HEK293T (cell line): ENCODE results near the gene SH3BP2.

Experiments
- CTCF ChIA-PET: fragments of 350-600 bp; formaldehyde crosslinking; extraction: SDS; loops from one replicate; lab custom pipeline; 2021; ENCODE audit warnings: antibody characterized with exemption, inconsistent platforms; lab: Yijun Ruan, JAX
- POLR2A ChIA-PET: fragments of 350-600 bp; formaldehyde crosslinking; extraction: SDS; loops from one replicate; lab custom pipeline; 2020; ENCODE audit warnings: antibody characterized with exemption, inconsistent platforms; lab: Yijun Ruan, JAX
- DNase-seq: peaks from one replicate; pipeline ENCODE4 v3.0.0; 2012; ENCODE audit warnings: mixed read lengths; ENCODE audit errors: extremely low spot score
- ARNT ChIP-seq: fragments of 450-650 bp; IDR thresholded peaks from 2 replicates; pipeline ENCODE4 v1.6.1; 2017; ENCODE audit warnings: mild to moderate bottlenecking
- BHLHE40 ChIP-seq: fragments of 450-650 bp; IDR thresholded peaks from 2 replicates; pipeline ENCODE4 v1.6.1; 2016; ENCODE audit warnings: mild to moderate bottlenecking, moderate library complexity, borderline replicate concordance
- CTBP1 ChIP-seq: fragments of 450-650 bp; IDR thresholded peaks from 2 replicates; pipeline ENCODE4 v1.6.1; 2016; ENCODE audit warnings: borderline replicate concordance
- ELF4 ChIP-seq: fragments of 450-650 bp; IDR thresholded peaks from 2 replicates; pipeline ENCODE4 v1.6.1; 2017; ENCODE audit warnings: antibody characterized with exemption
- FOXA1 ChIP-seq: fragments of 450-650 bp; IDR thresholded peaks from 2 replicates; pipeline ENCODE4 v1.6.1; 2016; ENCODE audit warnings: mild to moderate bottlenecking
- FOXK2 ChIP-seq: fragments of 450-650 bp; IDR thresholded peaks from 2 replicates; pipeline ENCODE4 v1.6.1; 2016; ENCODE audit warnings: mild to moderate bottlenecking
- FOXM1 ChIP-seq: fragments of 450-650 bp; IDR thresholded peaks from 2 replicates; pipeline ENCODE4 v1.6.1; 2017; ENCODE audit warnings: mild to moderate bottlenecking, borderline replicate concordance
- HDGF ChIP-seq: fragments of 450-650 bp; IDR thresholded peaks from 2 replicates; pipeline ENCODE4 v1.6.1; 2017; ENCODE audit warnings: antibody characterized with exemption, borderline replicate concordance
- L3MBTL2 ChIP-seq: fragments of 450-650 bp; conservative IDR thresholded peaks from 2 replicates; pipeline ENCODE4 v1.6.1; 2016; ENCODE audit warnings: mild to moderate bottlenecking
- LEF1 ChIP-seq: fragments of 450-650 bp; IDR thresholded peaks from 2 replicates; pipeline ENCODE4 v1.6.1; 2017; ENCODE audit warnings: mild to moderate bottlenecking, borderline replicate concordance
- NFRKB ChIP-seq: fragments of 450-650 bp; IDR thresholded peaks from 2 replicates; pipeline ENCODE4 v1.6.1; 2016; ENCODE audit warnings: mild to moderate bottlenecking, moderate library complexity
- SP1 ChIP-seq: fragments of 450-650 bp; IDR thresholded peaks from 2 replicates; pipeline ENCODE4 v1.6.1; 2017
- SUZ12 ChIP-seq: fragments of 450-650 bp; IDR thresholded peaks from 2 replicates; pipeline ENCODE4 v1.6.1; 2016; ENCODE audit warnings: mild to moderate bottlenecking
- TARDBP ChIP-seq: fragments of 450-650 bp; IDR thresholded peaks from 2 replicates; pipeline ENCODE4 v1.6.1; 2016
- ZNF384 ChIP-seq: fragments of 450-650 bp; IDR thresholded peaks from 2 replicates; pipeline ENCODE4 v1.6.1; 2016
- TF ChIP-seq, protein P1 (sequence below): fragments of 450-650 bp; IDR thresholded peaks from 2 replicates; pipeline ENCODE4 v1.6.1; 2016

SH3BP2 gene

DNA sequence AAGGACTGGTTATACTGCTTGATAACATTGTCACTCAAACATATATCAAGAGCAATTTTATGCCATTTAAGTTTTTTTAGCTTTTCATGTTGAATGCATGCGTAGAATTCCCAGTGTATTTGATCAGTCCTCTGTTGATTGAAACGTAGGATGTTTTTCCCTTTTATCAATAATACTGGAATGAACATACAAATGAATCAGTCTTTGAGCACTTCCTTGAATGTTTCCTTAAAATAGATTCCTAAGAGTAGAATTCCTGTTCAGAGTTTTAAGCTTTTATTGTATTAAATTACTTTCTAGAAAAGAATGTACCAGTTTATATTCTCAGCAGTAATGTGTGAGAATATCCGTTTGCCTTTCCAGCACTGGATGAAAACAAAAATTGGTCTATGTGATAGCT lies 88.5 kb downstream of the SH3BP2 start:
- TF ChIP-seq BHLHE40 (no peak), FOXM1 (no peak), ZNF384 (no peak), HDGF (no peak), LEF1 (no peak), ARNT (no peak), TARDBP (no peak), SUZ12 (no peak), FOXK2 (no peak), CTBP1 (no peak)
- TF ChIP-seq, protein P1, sequence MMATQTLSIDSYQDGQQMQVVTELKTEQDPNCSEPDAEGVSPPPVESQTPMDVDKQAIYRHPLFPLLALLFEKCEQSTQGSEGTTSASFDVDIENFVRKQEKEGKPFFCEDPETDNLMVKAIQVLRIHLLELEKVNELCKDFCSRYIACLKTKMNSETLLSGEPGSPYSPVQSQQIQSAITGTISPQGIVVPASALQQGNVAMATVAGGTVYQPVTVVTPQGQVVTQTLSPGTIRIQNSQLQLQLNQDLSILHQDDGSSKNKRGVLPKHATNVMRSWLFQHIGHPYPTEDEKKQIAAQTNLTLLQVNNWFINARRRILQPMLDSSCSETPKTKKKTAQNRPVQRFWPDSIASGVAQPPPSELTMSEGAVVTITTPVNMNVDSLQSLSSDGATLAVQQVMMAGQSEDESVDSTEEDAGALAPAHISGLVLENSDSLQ = no peak
- ChIA-PET POLR2A (no interaction called here), CTCF (interaction anchor here (0.8 kb wide), 1 partner anchor 9 kb away, joined by 5 read pairs; no protein-coding TSS in a partner anchor)
- no peak for DNase-seq

DNA sequence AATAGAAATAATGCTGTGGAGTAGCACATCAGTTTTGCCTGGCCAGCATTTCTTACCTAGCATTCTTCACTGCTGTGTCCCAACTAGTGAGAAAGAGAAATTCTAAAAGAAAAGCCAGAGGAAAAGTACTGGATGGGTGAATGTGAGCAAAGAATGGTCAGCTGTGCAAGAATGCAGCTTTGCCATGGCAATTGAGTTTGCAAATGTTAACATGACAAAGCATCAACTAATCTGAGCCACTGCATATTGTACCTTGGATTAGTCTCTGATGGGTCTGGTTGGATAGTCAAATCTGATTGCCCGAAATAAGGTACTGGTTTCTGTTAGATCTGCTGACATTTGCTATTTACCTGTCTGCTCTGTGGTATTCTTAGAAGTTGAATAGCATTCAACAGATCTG lies 89.5 kb downstream of the SH3BP2 start:
- DNase-seq = no peak
- TF ChIP-seq TARDBP (no peak), L3MBTL2 (no peak), FOXM1 (no peak), HDGF (no peak), NFRKB (no peak), LEF1 (no peak)
- CTCF ChIA-PET = no interaction called here
- POLR2A ChIA-PET = no interaction called here

DNA sequence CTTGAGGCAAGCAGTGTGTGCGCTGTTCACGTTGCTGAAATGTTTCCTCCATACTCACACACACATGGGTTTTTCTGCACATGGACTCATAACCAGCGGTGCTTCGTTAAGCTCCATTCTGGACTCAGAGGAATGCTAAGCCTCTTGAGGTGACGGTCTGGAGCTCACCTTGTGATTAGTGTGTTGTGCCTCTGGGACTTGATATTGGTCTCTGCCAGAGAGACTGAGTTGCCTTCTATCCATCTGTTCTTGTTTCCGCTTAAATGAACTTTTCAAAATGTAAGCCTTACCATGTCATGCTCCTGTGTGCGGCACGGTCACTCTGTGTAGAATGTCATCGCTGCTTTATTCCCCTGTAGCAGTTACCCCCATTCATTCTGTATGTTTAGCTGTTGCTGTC lies 93.3 kb downstream of the SH3BP2 start:
- ChIA-PET CTCF (no interaction called here), POLR2A (no interaction called here)
- no peak for DNase-seq
- no peak for TF ChIP-seq HDGF
- no peak for TF ChIP-seq FOXK2
- TF ChIP-seq CTBP1 = no peak
- TF ChIP-seq SP1 = no peak

DNA sequence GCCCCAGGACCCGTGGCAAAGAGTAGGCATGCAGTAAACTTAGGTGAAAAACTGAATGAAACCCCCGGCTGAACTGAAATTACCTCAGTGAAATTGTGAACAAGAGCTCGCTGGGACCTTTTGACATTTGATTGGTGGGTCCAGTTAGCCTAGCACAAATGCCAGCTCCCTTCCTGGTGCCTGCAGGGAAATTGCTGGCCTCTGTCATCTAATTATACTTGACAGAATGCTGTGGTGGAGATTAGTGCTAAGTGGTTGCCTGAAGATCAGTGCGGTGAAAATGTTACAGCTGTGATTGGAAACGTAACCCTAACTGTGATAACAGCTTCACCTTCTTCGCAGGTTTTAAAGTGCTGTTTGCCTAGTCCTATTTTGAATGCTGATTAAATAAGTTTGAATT lies 93.7 kb downstream of the SH3BP2 start:
- DNase-seq = no peak
- TF ChIP-seq CTBP1 (no peak), ARNT (no peak), SUZ12 (no peak), SP1 (no peak), ZNF384 (no peak), HDGF (no peak), FOXM1 (no peak), NFRKB (no peak), FOXK2 (no peak), L3MBTL2 (no peak), BHLHE40 (no peak), LEF1 (no peak), TARDBP (no peak), ELF4 (no peak), FOXA1 (no peak)
- TF ChIP-seq, protein P1 = no peak
- POLR2A ChIA-PET = no interaction called here
- CTCF ChIA-PET = no interaction called here

DNA sequence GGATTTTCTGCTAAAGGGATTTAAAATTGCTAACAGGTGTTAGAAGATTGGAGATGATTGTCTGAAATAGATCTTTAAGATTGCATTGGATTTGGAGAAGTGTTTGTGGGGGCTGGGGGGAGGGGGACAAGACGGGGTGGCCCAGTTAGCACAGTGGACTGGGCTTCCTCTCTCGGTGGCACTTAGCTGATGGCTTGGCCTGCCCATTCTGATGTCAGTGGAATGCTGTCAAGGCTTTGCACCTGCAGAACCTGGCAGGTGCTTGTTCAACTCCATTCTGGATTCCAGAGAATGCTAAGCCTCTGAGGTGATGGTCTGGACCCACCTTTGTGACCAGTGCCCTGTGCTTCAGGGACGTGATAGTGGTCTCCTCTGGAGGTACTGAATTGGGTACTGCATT lies 94.5 kb downstream of the SH3BP2 start:
- CTCF ChIA-PET = no interaction called here
- DNase-seq = no peak
- TF ChIP-seq ZNF384 (no peak), NFRKB (no peak), FOXK2 (no peak), SUZ12 (no peak), FOXA1 (no peak), ELF4 (no peak), CTBP1 (no peak), TARDBP (no peak), L3MBTL2 (no peak)
- POLR2A ChIA-PET = no interaction called here

DNA sequence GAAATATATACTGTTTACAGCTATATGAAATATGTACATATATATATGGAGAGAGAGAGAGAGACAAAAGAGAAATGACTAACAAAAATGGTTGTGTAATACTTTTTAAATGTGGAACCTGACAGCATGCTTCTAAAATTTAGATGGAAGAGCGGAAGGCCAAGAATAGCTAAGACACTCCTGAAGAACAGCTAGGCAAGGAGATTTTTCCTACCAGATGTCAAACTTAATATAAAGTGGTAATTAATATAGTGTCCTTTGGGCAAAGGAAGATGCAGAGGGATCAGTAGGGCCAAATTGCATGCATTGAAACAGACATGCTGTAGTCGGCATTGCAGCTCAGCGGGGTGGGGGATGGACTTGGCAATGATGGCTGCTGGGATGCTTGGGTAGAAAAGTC lies 96.0 kb downstream of the SH3BP2 start:
- no peak for TF ChIP-seq ARNT
- no peak for TF ChIP-seq CTBP1
- TF ChIP-seq SUZ12 = no peak
- no peak for TF ChIP-seq FOXK2
- TF ChIP-seq LEF1 = no peak
- TF ChIP-seq ZNF384 = no peak
- no peak for TF ChIP-seq FOXM1
- TF ChIP-seq BHLHE40 = no peak
- no peak for TF ChIP-seq FOXA1
- TF ChIP-seq TARDBP = no peak
- TF ChIP-seq SP1 = no peak
- TF ChIP-seq HDGF = no peak
- no peak for TF ChIP-seq NFRKB
- no peak for TF ChIP-seq ELF4
- CTCF ChIA-PET = interaction anchor here (0.5 kb wide), 1 partner anchor 39 kb away, joined by 3 read pairs; no protein-coding TSS in a partner anchor
- POLR2A ChIA-PET = no interaction called here
- DNase-seq = no peak
